GM21528 (cell line): Measurements from ENCODE around the gene KLHL35.

Experiments used
- ATAC-seq: cut with Tn5 transposase; IDR thresholded peaks from one replicate; pipeline ENCODE4 v1.9.1; 2021; ENCODE audit warnings: mild to moderate bottlenecking, moderate library complexity; ENCODE audit not compliant: unreplicated experiment, low FRiP score

The KLHL35 gene

DNA sequence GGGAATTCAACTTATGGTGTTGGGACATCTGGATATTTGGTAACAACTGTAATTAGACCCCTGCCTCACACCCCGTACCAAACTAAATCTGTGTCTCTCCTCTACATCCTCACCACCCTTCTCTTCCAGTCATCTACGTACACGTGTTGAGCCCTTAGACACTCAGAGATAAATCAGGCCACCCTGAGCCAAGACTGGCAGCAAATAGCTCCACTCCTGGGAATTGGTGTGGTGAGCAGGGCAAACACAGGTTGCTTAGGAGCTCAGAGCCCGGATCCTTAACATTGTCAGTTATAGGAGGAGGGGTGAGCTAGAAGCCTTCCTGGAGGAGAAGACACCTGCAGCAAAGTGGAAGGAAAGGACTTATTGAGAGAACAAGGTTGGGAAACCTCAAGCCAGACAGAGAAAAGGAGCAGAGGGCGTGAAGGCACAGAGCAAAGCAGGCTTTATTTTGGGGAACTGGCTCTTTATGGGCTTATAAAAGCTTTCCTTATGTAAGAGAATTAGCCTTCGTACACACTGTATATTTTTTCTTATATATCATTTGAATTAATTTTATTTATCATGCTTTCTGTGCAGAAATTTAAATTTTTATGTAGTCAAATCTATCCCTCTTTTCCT lies 36.9 kb upstream of the KLHL35 start:
- no peak for ATAC-seq

- ATAC-seq = no peak
Measured at GRCh38 chr11:75468534-75469340, 35.7 kb upstream of the KLHL35 start.

GRCh38 chr11:75467881-75468280 lies 34.9 kb upstream of the KLHL35 start:
- no peak for ATAC-seq

GRCh38 chr11:75467311-75467710 lies 34.3 kb upstream of the KLHL35 start:
- ATAC-seq = no peak

DNA sequence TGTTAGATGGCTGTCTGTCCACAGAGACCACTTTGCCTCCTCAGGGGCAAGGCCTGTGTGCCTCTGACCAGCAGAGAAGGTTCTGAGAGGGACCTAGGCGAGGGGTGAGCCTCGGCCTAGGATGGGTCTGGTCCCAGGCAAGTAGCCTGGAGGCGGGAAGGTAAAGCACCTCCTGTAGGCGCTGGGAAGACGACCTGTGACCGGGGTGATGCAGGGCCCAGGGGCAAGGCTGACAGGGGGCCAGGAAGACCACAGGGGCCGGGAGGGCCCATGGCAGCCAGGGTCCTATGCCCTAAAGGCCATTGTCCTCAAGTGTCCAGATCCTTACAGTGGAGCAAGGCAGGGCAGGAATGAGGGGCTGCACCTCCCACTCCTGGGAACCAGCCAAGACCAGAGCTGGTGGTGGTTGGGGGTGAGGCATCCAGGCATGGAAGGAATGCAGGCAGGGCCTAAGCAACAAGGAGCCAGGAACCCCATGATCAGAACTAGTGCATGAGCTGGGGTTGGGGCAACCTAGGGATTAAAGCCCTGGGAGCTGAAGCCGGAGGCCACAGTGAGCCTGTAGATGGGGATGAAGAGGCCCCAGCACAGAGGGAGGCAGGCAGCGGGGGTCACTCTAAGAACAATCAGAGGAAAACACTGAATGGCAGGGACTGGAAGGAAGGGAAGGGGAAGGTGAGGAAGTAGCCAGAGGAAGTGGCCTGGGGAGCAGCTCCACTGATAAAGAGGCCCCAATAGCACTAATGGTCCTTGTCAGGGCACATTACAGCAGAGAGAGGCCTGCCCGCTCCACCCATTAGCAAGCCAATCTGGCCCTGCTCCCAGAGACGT lies 32.9 kb upstream of the KLHL35 start:
- ATAC-seq = no peak

DNA sequence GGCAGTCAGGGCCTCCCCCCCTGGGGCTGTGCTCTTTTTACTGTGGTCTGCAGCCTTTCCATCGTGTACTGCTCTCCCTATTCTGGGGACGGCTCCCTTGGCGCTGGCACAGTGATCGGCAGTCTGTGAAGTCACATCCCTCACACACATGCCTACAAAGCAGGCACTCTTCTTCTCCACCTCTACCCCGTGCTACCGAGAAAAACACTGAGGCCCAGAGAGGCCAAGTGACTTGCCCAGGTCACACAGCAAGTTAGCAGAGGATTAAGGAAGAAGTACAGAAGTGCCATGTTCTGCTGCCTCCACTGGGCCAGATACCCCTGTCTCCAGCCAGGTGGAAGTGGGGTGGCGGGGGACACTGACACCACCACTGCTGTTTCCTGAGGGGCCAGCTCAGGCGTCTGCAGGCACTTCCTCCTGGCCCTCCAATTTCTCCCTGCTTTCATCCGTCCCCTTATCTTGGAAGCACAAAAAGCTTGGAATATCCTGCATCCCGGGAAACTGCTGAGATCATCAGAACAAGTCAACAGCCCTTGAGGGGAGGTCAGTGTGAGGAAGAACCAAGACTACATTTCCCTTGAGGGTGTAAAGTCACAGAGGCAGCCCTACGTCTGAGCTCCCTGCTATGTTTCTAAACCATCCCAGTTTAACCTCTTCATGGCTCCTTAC lies 30.2 kb upstream of the KLHL35 start:
- ATAC-seq = no peak

- ATAC-seq = no peak
Measured at GRCh38 chr11:75462117-75462653, 29.2 kb upstream of the KLHL35 start.

DNA sequence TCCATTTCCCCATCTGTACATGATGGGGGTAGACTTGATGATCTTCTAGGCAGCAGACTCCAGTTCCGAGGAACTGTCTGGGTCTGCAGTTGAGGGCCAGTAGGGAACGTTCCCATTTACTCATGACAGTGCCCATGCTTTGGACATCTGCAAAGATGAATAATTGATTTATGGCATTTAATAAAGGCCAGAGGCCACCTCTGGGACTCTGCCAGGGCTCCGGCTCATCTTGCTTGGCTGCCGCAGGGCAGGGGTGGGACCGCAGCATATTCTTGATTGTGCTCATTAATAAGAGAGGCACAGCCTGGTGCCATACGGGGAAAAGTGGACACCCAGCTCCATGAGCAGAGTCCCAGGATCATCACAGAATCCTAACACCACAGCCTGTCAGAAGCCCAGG lies 28.1 kb upstream of the KLHL35 start:
- no peak for ATAC-seq

GRCh38 chr11:75456596-75457183 lies 23.7 kb upstream of the KLHL35 start:
- no peak for ATAC-seq

GRCh38 chr11:75454987-75455386 lies 22.0 kb upstream of the KLHL35 start:
- ATAC-seq = no peak

GRCh38 chr11:75453916-75454655 lies 21.1 kb upstream of the KLHL35 start:
- ATAC-seq = no peak

DNA sequence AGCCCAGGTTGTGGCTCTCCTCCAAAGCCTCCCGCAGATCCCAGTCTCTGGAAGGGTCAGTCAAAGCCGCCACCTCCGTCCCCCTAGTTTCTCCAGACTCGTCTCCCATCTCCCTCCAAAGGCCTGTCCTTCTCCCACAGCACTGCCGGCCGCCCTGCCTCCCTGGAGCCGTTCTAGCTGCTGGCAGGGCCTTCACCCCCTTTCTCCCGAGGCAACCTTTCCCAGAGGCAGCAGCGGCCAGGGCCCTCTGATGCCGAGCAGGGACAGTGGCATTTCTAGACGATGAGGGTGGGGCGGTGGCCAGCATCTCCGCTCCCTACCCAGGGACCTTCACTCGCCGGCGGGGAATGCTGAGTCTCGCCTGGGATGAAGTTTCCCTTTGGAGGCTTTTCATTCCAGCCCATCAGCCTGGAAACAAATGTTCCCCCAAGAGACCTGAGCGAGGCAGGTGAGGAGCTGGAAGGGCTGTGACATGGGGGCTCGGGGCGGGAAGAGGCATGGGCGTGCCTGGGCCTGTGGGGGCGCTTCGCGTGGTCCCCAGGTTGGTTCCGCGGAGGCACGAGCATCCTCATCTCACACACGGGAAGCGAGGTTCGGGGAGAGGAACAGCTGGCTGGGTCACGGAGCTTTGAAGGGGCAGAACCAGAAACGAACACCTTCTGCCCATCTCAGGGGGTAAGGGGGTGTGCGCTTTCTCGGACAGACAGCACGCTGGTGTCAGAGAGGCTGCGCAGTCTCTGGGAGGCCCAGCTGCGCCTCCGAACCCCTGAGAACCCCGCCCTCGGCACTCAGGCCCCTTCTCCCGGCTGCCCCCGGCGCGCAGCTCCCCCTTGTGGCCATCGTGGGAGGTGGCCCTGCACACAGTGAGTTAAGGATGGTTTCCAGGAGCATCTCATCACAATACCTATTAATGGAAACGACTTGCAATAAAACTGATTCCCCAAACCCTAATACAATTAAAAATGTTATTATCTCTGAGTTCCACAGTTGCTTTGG lies 18.1 kb upstream of the KLHL35 start:
- no peak for ATAC-seq

GRCh38 chr11:75450236-75450635 lies 17.2 kb upstream of the KLHL35 start:
- ATAC-seq = no peak

DNA sequence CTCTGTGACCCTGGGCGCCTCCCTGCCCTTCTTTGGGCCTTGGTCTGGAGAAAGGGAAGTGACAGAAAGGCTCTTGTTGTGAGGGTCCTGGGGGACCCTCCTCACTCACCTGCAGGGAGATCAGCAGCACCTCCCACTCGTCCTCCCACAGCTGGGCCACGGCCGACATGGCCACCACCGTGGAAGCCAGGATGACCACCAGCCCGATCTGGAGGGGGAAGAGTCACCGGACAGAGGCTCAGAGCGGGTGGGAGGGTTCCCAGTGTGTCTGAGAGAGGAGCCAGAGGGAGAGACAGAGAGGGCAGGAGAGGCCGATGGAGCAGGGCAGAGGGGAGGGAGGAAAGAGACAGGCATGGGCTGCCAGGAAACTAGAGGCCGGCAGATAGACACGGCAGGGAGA lies 16.8 kb upstream of the KLHL35 start:
- no peak for ATAC-seq

- ATAC-seq = no peak
Measured at GRCh38 chr11:75449271-75449670, 16.3 kb upstream of the KLHL35 start.

DNA sequence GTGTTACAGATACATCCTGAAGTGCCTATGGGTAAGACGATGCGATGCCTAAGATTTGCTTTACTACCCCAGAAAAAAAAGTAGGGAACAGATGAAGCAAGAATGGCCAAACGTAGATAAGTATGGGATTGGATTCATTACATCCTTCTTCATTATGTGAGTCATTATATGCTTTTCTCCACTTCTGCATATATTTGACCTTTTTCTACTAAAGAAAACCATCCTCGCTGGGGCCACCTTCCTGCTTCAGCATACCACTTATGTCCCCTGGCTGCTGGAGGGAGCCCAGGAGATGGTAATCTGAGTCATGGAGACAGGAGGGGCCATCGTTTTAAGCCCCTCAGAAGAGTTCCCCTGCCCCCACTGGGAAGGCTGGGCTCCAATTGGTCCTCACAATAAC lies 14.4 kb upstream of the KLHL35 start:
- ATAC-seq = no peak

GRCh38 chr11:75445315-75445953 lies 12.4 kb upstream of the KLHL35 start:
- ATAC-seq = no peak

GRCh38 chr11:75443043-75443442 lies 10.0 kb upstream of the KLHL35 start:
- ATAC-seq = no peak
